Measurements from ENCODE around the gene SFMBT1. TPM values are rescaled to one million over a fixed set of nuclear protein-coding genes. Genes with fewer than 3 reads are reported as not detected.

The SFMBT1 gene
- total RNA-seq, 5 donors from 2014 or later (not counting 1 experiment from before 2014, with no cell fraction given): 30.3 to 42.7 (median 37.7) TPM

- Mint-ChIP-seq H3K9me3 (no peaks in the 10 kb centered on the region), H3K27ac (peak overlapping the region; percentile 42 to 59), H3K4me1 (peaks cover 48 to 76% (median 65%) of the 10 kb centered on the region in 3 donors), H3K27me3 (no peaks in the 10 kb centered on the region), H3K4me3 (no peak overlapping the region), H3K36me3 (peaks cover 10% of the 10 kb centered on the region)
- DNase-seq (peak in 3 of 35 experiments; percentile 3 to 4 (median 4)), ATAC-seq (replicated peaks in 1 of 4) (peak in 1 of 4 experiments; percentile 73)
- no peaks in the 10 kb centered on the region for H3K9me3 ChIP-seq
- H3K36me3 ChIP-seq (ENCODE audit: control insufficient read depth in 2 of 2, extremely low read depth in 1 of 2, insufficient read depth in 1 of 2, low read length in 1 of 2): no peaks in the 10 kb centered on the region
- ChIA-PET POLR2A (no interaction called here), CTCF (interaction anchor here (0.7 to 1.0 kb wide), 4 partner anchors 43 to 334 kb away, joined by 3 to 5 read pairs (median 4); no protein-coding TSS in a partner anchor)
- H3K27me3 ChIP-seq (replicated peaks in 1 of 2; ENCODE audit: control insufficient read depth in 2 of 2, extremely low read depth in 1 of 2, insufficient read depth in 2 of 2, low read length in 1 of 2): no peaks in the 10 kb centered on the region
- WGBS (ENCODE audit: insufficient coverage): no CpG with 5 or more reads among the region's 10 CpGs
- peaks cover 14 to 15% of the 10 kb centered on the region in 2 experiments for H3K4me1 ChIP-seq (ENCODE audit: control insufficient read depth in 1 of 2, extremely low read depth in 1 of 2, insufficient read depth in 2 of 2, low read length in 2 of 2)
- no peak overlapping the region for H3K27ac ChIP-seq (ENCODE audit: low read length)
- no peak overlapping the region for H3K4me3 ChIP-seq (ENCODE audit: control insufficient read depth in 1 of 2, extremely low read depth in 1 of 2, low read length in 1 of 2)
Measured at GRCh38 chr3:53026382-53027162, 19.3 kb downstream of the SFMBT1 start.

- H3K4me3 Mint-ChIP-seq: no peak overlapping the region
- peaks cover 5 to 6% of the 10 kb centered on the region in 2 experiments for H3K4me1 ChIP-seq (ENCODE audit: control insufficient read depth in 1 of 2, extremely low read depth in 1 of 2, insufficient read depth in 2 of 2, low read length in 2 of 2)
- H3K27me3 ChIP-seq (replicated peaks in 1 of 2; ENCODE audit: control insufficient read depth in 2 of 2, extremely low read depth in 1 of 2, insufficient read depth in 2 of 2, low read length in 1 of 2): no peaks in the 10 kb centered on the region
- H3K36me3 ChIP-seq (ENCODE audit: control insufficient read depth in 2 of 2, extremely low read depth in 1 of 2, insufficient read depth in 1 of 2, low read length in 1 of 2): no peaks in the 10 kb centered on the region
- POLR2A ChIA-PET: interaction anchor here in 1 of 2 donors (0.6 kb wide), 1 partner anchor 15 kb away, joined by 4 read pairs; no protein-coding TSS in a partner anchor
- no peaks in the 10 kb centered on the region for H3K9me3 Mint-ChIP-seq
- no peaks in the 10 kb centered on the region for H3K9me3 ChIP-seq
- DNase-seq (no peak), ATAC-seq (replicated peaks in 1 of 4) (no peak)
- H3K27ac ChIP-seq (ENCODE audit: low read length): no peak overlapping the region
- H3K4me3 ChIP-seq (ENCODE audit: control insufficient read depth in 1 of 2, extremely low read depth in 1 of 2, low read length in 1 of 2): no peak overlapping the region
- CTCF ChIA-PET: interaction anchor here in 1 of 2 donors (1.0 kb wide), 1 partner anchor 48 kb away, joined by 3 read pairs; no protein-coding TSS in a partner anchor
- peaks cover 51 to 68% (median 58%) of the 10 kb centered on the region in 3 donors for H3K4me1 Mint-ChIP-seq
- WGBS (ENCODE audit: insufficient coverage): 90% methylated on average over 5 of the region's 6 CpGs
- peaks cover 13% of the 10 kb centered on the region for H3K36me3 Mint-ChIP-seq
- H3K27me3 Mint-ChIP-seq: no peaks in the 10 kb centered on the region
- H3K27ac Mint-ChIP-seq: no peak overlapping the region
Measured at GRCh38 chr3:53024315-53024714, 21.6 kb downstream of the SFMBT1 start.

- peak overlapping the region; percentile 74 to 84 for H3K27ac Mint-ChIP-seq
- POLR2A ChIA-PET: interaction anchor here in 1 of 2 donors (0.6 kb wide), 1 partner anchor 11 kb away, joined by 3 read pairs; no protein-coding TSS in a partner anchor
- Histone ChIP-seq H3K4me3 (ENCODE audit: control insufficient read depth in 1 of 2, extremely low read depth in 1 of 2, low read length in 1 of 2) (no peak overlapping the region), H3K9me3 (no peaks in the 10 kb centered on the region), H3K27me3 (replicated peaks in 1 of 2; ENCODE audit: control insufficient read depth in 2 of 2, extremely low read depth in 1 of 2, insufficient read depth in 2 of 2, low read length in 1 of 2) (no peaks in the 10 kb centered on the region), H3K36me3 (ENCODE audit: control insufficient read depth in 2 of 2, extremely low read depth in 1 of 2, insufficient read depth in 1 of 2, low read length in 1 of 2) (no peaks in the 10 kb centered on the region), H3K27ac (ENCODE audit: low read length) (no peak overlapping the region), H3K4me1 (ENCODE audit: control insufficient read depth in 1 of 2, extremely low read depth in 1 of 2, insufficient read depth in 2 of 2, low read length in 2 of 2) (peaks cover 5 to 6% of the 10 kb centered on the region in 2 experiments)
- CTCF ChIA-PET: interaction anchor here in 1 of 2 donors (1.0 kb wide), 1 partner anchor 49 kb away, joined by 3 read pairs; no protein-coding TSS in a partner anchor
- no peaks in the 10 kb centered on the region for H3K9me3 Mint-ChIP-seq
- H3K4me3 Mint-ChIP-seq: no peak overlapping the region
- peaks cover 19% of the 10 kb centered on the region for H3K36me3 Mint-ChIP-seq
- peaks cover 55 to 70% (median 64%) of the 10 kb centered on the region in 3 donors for H3K4me1 Mint-ChIP-seq
- DNase-seq: no peak
- 80% methylated on average over 1 of the region's 4 CpGs for WGBS (ENCODE audit: insufficient coverage)
- ATAC-seq (replicated peaks in 1 of 4): peak; percentile 43 to 62 (median 54)
- H3K27me3 Mint-ChIP-seq: no peaks in the 10 kb centered on the region
Measured at GRCh38 chr3:53023072-53023823, 22.6 kb downstream of the SFMBT1 start.

DNA sequence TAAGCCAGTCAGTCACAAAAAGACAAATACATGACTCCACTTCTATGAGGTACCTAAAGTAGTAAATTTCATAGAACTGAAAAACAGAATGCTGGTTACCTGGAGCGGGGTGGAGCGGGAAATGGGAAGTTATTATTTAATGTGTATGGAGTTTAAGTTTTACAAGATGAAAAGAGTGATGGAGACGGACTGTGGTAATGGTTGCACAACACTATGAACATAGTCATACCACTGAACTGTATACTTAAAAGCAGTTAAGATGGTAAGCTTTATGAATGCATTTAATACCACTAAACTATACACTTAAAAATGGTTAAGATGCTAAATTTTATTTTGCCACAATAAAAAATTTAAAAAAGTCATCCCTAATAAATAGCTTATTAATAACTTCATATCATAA is 23.2 kb downstream of the SFMBT1 start:
- 100% methylated on average over 2 of the region's 3 CpGs for WGBS (ENCODE audit: insufficient coverage)
- Mint-ChIP-seq H3K27ac (peak overlapping the region; percentile 74 to 84), H3K27me3 (no peaks in the 10 kb centered on the region), H3K4me1 (peaks cover 58 to 66% (median 63%) of the 10 kb centered on the region in 3 donors), H3K9me3 (no peaks in the 10 kb centered on the region), H3K36me3 (peaks cover 20% of the 10 kb centered on the region), H3K4me3 (no peak overlapping the region)
- H3K27me3 ChIP-seq (replicated peaks in 1 of 2; ENCODE audit: control insufficient read depth in 2 of 2, extremely low read depth in 1 of 2, insufficient read depth in 2 of 2, low read length in 1 of 2): no peaks in the 10 kb centered on the region
- ChIA-PET POLR2A (interaction anchor here in 1 of 2 donors (0.6 kb wide), 2 partner anchors 9 to 10 kb away, joined by 3 read pairs; no protein-coding TSS in a partner anchor), CTCF (no interaction called here)
- H3K36me3 ChIP-seq (ENCODE audit: control insufficient read depth in 2 of 2, extremely low read depth in 1 of 2, insufficient read depth in 1 of 2, low read length in 1 of 2): no peaks in the 10 kb centered on the region
- no peak overlapping the region for H3K4me3 ChIP-seq (ENCODE audit: control insufficient read depth in 1 of 2, extremely low read depth in 1 of 2, low read length in 1 of 2)
- ATAC-seq (replicated peaks in 1 of 4) (no peak), DNase-seq (no peak)
- no peaks in the 10 kb centered on the region for H3K9me3 ChIP-seq
- H3K4me1 ChIP-seq (ENCODE audit: control insufficient read depth in 1 of 2, extremely low read depth in 1 of 2, insufficient read depth in 2 of 2, low read length in 2 of 2): peaks cover 5 to 6% of the 10 kb centered on the region in 2 experiments
- no peak overlapping the region for H3K27ac ChIP-seq (ENCODE audit: low read length)

GRCh38 chr3:53016236-53016635 is 29.6 kb downstream of the SFMBT1 start:
- 100% methylated on average over 2 of the region's 5 CpGs for WGBS (ENCODE audit: insufficient coverage)
- Histone ChIP-seq H3K4me3 (ENCODE audit: control insufficient read depth in 1 of 2, extremely low read depth in 1 of 2, low read length in 1 of 2) (no peak overlapping the region), H3K9me3 (no peaks in the 10 kb centered on the region), H3K27ac (ENCODE audit: low read length) (no peak overlapping the region), H3K4me1 (ENCODE audit: control insufficient read depth in 1 of 2, extremely low read depth in 1 of 2, insufficient read depth in 2 of 2, low read length in 2 of 2) (peaks cover 0 to 2% of the 10 kb centered on the region in 2 experiments), H3K27me3 (replicated peaks in 1 of 2; ENCODE audit: control insufficient read depth in 2 of 2, extremely low read depth in 1 of 2, insufficient read depth in 2 of 2, low read length in 1 of 2) (no peaks in the 10 kb centered on the region), H3K36me3 (ENCODE audit: control insufficient read depth in 2 of 2, extremely low read depth in 1 of 2, insufficient read depth in 1 of 2, low read length in 1 of 2) (no peaks in the 10 kb centered on the region)
- no peak overlapping the region for H3K27ac Mint-ChIP-seq
- H3K27me3 Mint-ChIP-seq: no peaks in the 10 kb centered on the region
- CTCF ChIA-PET: interaction anchor here (0.5 to 0.7 kb wide), 4 partner anchors 30 to 226 kb away, joined by 3 to 4 read pairs (median 4); partner anchors contain the start of gene SFMBT1 (in 1 of the 2)
- DNase-seq (no peak), ATAC-seq (replicated peaks in 1 of 4) (no peak)
- no peaks in the 10 kb centered on the region for H3K9me3 Mint-ChIP-seq
- H3K4me3 Mint-ChIP-seq: no peak overlapping the region
- POLR2A ChIA-PET: interaction anchor here in 1 of 2 donors (0.6 kb wide), 1 partner anchor 19 kb away, joined by 3 read pairs; no protein-coding TSS in a partner anchor
- H3K4me1 Mint-ChIP-seq: peaks cover 49 to 54% (median 49%) of the 10 kb centered on the region in 3 donors
- peaks cover 39% of the 10 kb centered on the region for H3K36me3 Mint-ChIP-seq

- ATAC-seq (replicated peaks in 1 of 4) (no peak), DNase-seq (no peak)
- H3K36me3 ChIP-seq (ENCODE audit: control insufficient read depth in 2 of 2, extremely low read depth in 1 of 2, insufficient read depth in 1 of 2, low read length in 1 of 2): no peaks in the 10 kb centered on the region
- Mint-ChIP-seq H3K27me3 (no peaks in the 10 kb centered on the region), H3K4me1 (peaks cover 30 to 43% (median 42%) of the 10 kb centered on the region in 3 donors), H3K27ac (peak overlapping the region; percentile 13 to 53), H3K9me3 (no peaks in the 10 kb centered on the region), H3K36me3 (peaks cover 15% of the 10 kb centered on the region), H3K4me3 (no peak overlapping the region)
- no peaks in the 10 kb centered on the region for H3K27me3 ChIP-seq (replicated peaks in 1 of 2; ENCODE audit: control insufficient read depth in 2 of 2, extremely low read depth in 1 of 2, insufficient read depth in 2 of 2, low read length in 1 of 2)
- no peak overlapping the region for H3K4me3 ChIP-seq (ENCODE audit: control insufficient read depth in 1 of 2, extremely low read depth in 1 of 2, low read length in 1 of 2)
- 100% methylated on average over 1 of the region's 3 CpGs for WGBS (ENCODE audit: insufficient coverage)
- no peaks in the 10 kb centered on the region for H3K9me3 ChIP-seq
- POLR2A ChIA-PET: interaction anchor here in 1 of 2 donors (0.6 kb wide), 1 partner anchor 31 kb away, joined by 3 read pairs; no protein-coding TSS in a partner anchor
- CTCF ChIA-PET: interaction anchor here in 1 of 2 donors (0.8 to 1.1 kb wide), 2 partner anchors 76 to 102 kb away, joined by 4 read pairs; no protein-coding TSS in a partner anchor
- H3K4me1 ChIP-seq (ENCODE audit: control insufficient read depth in 1 of 2, extremely low read depth in 1 of 2, insufficient read depth in 2 of 2, low read length in 2 of 2): no peaks in the 10 kb centered on the region
- H3K27ac ChIP-seq (ENCODE audit: low read length): no peak overlapping the region
Measured at GRCh38 chr3:53011324-53011723, 34.5 kb downstream of the SFMBT1 start.

Measured in T-cell (primary cell).